ENCODE results near the gene UTY. TPM values are rescaled to one million over a fixed set of nuclear protein-coding genes. Genes with fewer than 3 reads are reported as not detected.

The UTY gene
- total RNA-seq, result 21.9 and 23.6 TPM in 2 replicates

DNA sequence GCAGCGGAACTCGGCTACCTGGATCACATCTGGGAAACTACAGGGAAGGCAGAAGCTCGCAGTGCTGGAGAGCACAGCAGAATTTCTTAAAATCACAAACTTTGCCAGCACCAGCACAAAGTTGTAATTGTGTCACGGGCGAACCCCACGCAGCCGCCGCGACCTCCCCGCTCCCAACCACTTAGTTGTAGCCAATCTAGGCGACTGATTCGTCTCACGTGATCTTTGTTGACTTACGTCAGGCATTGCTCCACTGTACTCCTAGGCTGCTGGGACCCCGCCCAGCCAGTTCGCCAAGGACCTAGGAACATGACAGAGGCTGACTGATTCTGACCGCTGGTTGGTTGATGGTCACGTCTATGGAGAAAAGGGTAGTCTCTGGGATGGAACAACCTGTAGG, at the start of gene UTY:
TSS of gene UTY (minus strand) at position 206 of the 400 bp plus-strand sequence. CDS start 368 bp downstream, outside the sequence.

Other genes with a start within 250 kb of the UTY start
- 1.1 and 1.2 TPM in 2 replicates for gene TMSB4Y, start 223.9 kb upstream of the UTY start, total RNA-seq